GM21529 (cell line): ENCODE measurements around the gene TFDP2.

Experiments
- ATAC-seq: cut with Tn5 transposase; IDR thresholded peaks from one replicate; pipeline ENCODE4 v1.9.1; 2021; ENCODE audit not compliant: unreplicated experiment

Gene TFDP2

GRCh38 chr3:141972399-141972798, 176.9 kb downstream of the TFDP2 start:
- ATAC-seq: no peak

- no peak for ATAC-seq
Observed at GRCh38 chr3:141971571-141971970, 177.8 kb downstream of the TFDP2 start.

- no peak for ATAC-seq
Observed at GRCh38 chr3:141969711-141970110, 179.6 kb downstream of the TFDP2 start.

GRCh38 chr3:141965471-141965870, 183.9 kb downstream of the TFDP2 start:
- no peak for ATAC-seq

GRCh38 chr3:141963301-141963700, 186.0 kb downstream of the TFDP2 start:
- ATAC-seq: no peak

- no peak for ATAC-seq
Observed at GRCh38 chr3:141960731-141961130, 188.6 kb downstream of the TFDP2 start.

- no peak for ATAC-seq
Observed at GRCh38 chr3:141959589-141960554, 189.5 kb downstream of the TFDP2 start.

GRCh38 chr3:141955175-141955574, 194.2 kb downstream of the TFDP2 start:
- no peak for ATAC-seq

GRCh38 chr3:141952611-141953010, 196.7 kb downstream of the TFDP2 start:
- no peak for ATAC-seq

GRCh38 chr3:141950572-141951493, 198.5 kb downstream of the TFDP2 start:
- ATAC-seq: no peak

GRCh38 chr3:141949972-141950371, 199.4 kb downstream of the TFDP2 start:
- ATAC-seq: no peak

- no peak for ATAC-seq
Observed at GRCh38 chr3:141949399-141949798, 199.9 kb downstream of the TFDP2 start.

GRCh38 chr3:141945726-141946485, 203.4 kb downstream of the TFDP2 start:
- no peak for ATAC-seq

- no peak for ATAC-seq
Observed at GRCh38 chr3:141942006-141942405, 207.3 kb downstream of the TFDP2 start.

GRCh38 chr3:141941093-141941492, 208.3 kb downstream of the TFDP2 start:
- ATAC-seq: no peak

GRCh38 chr3:141940194-141940776, 209.1 kb downstream of the TFDP2 start:
- no peak for ATAC-seq

- no peak for ATAC-seq
Observed at GRCh38 chr3:141939759-141940158, 209.6 kb downstream of the TFDP2 start.

- ATAC-seq: no peak
Observed at GRCh38 chr3:141938011-141938500, 211.3 kb downstream of the TFDP2 start.

- no peak for ATAC-seq
Observed at GRCh38 chr3:141934354-141934753, 215.0 kb downstream of the TFDP2 start.
